ENCODE results near the gene IFI27L1.

DNA sequence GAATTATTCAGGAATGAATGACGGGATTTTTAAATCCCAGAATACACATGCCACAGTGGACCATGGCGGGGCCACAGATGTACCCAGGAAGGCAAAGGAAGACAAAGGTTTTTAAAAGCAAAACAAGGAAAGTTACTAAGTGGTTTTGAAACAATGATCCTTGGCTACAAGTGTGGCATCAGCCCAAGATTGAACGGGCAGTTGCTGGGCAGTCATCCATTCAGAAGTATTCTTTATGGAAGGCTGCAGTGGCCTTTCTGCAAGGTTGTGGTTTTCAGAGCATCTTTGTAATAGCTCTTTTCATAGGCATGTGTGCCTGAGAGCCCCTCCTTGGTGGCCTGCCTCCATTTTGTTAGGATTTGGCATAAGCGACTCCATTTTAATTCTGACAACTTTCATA is 16.0 kb downstream of the IFI27L1 start:
- no peak for TF ChIP-seq CTCF (conservative IDR thresholded peaks at IDR 0.05; ENCODE audit: low read length)
- no peak for TF ChIP-seq EZH2phosphoT487 (IDR thresholded peaks at IDR 0.05; ENCODE audit: borderline replicate concordance)

Data from Loucy (cell line).